IMR-90 (cell line): Measurements from ENCODE around the gene HLA-C. TPM values are rescaled to one million over a fixed set of nuclear protein-coding genes. Genes with fewer than 3 reads are reported as not detected.

Experiments used
- ATAC-seq: fragments of 200-7000 bp; cut with Tn5 transposase; 2 replicates; pipeline ENCODE4 v1.9.1; 2020; ENCODE audit warnings: low read depth, mild to moderate bottlenecking, moderate library complexity
- BruUV-seq: library from RNA; stranded (reverse); fragments of 400-500 nt; replicated peaks from 2 replicates; lab custom pipeline; 2021; lab: Mats Ljungman, UMichigan
- CTCF ChIA-PET: fragments of 300-600 bp; formaldehyde crosslinking; extraction: SDS; loops from one replicate; lab custom pipeline; 2021; ENCODE audit warnings: antibody characterized with exemption; lab: Yijun Ruan, JAX
- POLR2A ChIA-PET: fragments of 300-600 bp; sonication (Branson Sonifier 250); formaldehyde crosslinking; loops from one replicate; lab custom pipeline; 2022; ENCODE audit warnings: antibody characterized with exemption; ENCODE audit not compliant: unreplicated experiment; lab: Charles Lee
- DNase-seq: peaks from one replicate; pipeline ENCODE4 v3.0.0; 2013
- H2AFZ ChIP-seq: replicated peaks from 2 replicates; pipeline ENCODE3; 2013; ENCODE audit warnings: low read length, mild to moderate bottlenecking; ENCODE audit not compliant: poor library complexity
- H2AK5ac ChIP-seq: 2 replicates; pipeline ENCODE4 v1.6.1; 2013; ENCODE audit warnings: low read depth, low read length, inconsistent platforms
- H2AK9ac ChIP-seq: replicated peaks from 2 replicates; pipeline ENCODE3; 2013; ENCODE audit warnings: mild to moderate bottlenecking, low read depth, low read length, moderate library complexity; ENCODE audit not compliant: poor library complexity
- H2BK120ac ChIP-seq: 2 replicates; pipeline ENCODE4 v1.6.1; 2013; ENCODE audit warnings: low read depth, low read length, inconsistent platforms
- H2BK15ac ChIP-seq: 3 replicates; pipeline ENCODE4 v1.6.1; 2013; ENCODE audit warnings: low read depth, low read length, inconsistent platforms
- H2BK20ac ChIP-seq: 2 replicates; pipeline ENCODE4 v1.6.1; 2013; ENCODE audit warnings: low read depth, mild to moderate bottlenecking, inconsistent platforms, low read length, moderate library complexity
- H2BK5ac ChIP-seq: 2 replicates; pipeline ENCODE4 v1.6.1; 2013; ENCODE audit warnings: mild to moderate bottlenecking, low read depth, low read length, inconsistent platforms; ENCODE audit not compliant: poor library complexity, severe bottlenecking
- H3K14ac ChIP-seq: replicated peaks from 2 replicates; pipeline ENCODE4 v1.6.1; 2013; ENCODE audit warnings: low read depth, low read length, inconsistent platforms
- H3K18ac ChIP-seq: 2 replicates; pipeline ENCODE4 v1.6.1; 2013; ENCODE audit warnings: low read depth, low read length, control low read depth
- H3K23ac ChIP-seq: 2 replicates; pipeline ENCODE4 v1.6.1; 2013; ENCODE audit warnings: low read depth, low read length, inconsistent platforms
- H3K27ac ChIP-seq: 2 replicates; pipeline ENCODE4 v1.5.1; 2013; ENCODE audit warnings: mild to moderate bottlenecking, control low read depth, low read length; ENCODE audit not compliant: insufficient read depth
- H3K27me3 ChIP-seq: 2 replicates; pipeline ENCODE4 v1.6.1; 2013; ENCODE audit warnings: low read length; ENCODE audit not compliant: control insufficient read depth, insufficient read depth
- H3K36me3 ChIP-seq: 2 replicates; pipeline ENCODE4 v1.6.1; 2013; ENCODE audit warnings: low read length, mixed read lengths; ENCODE audit not compliant: control insufficient read depth, insufficient read depth
- H3K4ac ChIP-seq: 2 replicates; pipeline ENCODE4 v1.6.1; 2013; ENCODE audit warnings: low read depth, low read length, inconsistent platforms
- H3K4me1 ChIP-seq: 2 replicates; pipeline ENCODE4 v1.6.1; 2013; ENCODE audit warnings: low read length, mixed read lengths; ENCODE audit not compliant: control insufficient read depth, insufficient read depth
- H3K4me2 ChIP-seq: 2 replicates; pipeline ENCODE4 v1.6.1; 2013; ENCODE audit warnings: low read depth, mild to moderate bottlenecking, control low read depth, low read length, moderate library complexity
- H3K4me3 ChIP-seq: 2 replicates; pipeline ENCODE4 v1.5.1; 2013; ENCODE audit warnings: low read depth, mild to moderate bottlenecking, control low read depth, low read length, moderate library complexity; ENCODE audit not compliant: insufficient read depth
- H3K56ac ChIP-seq: 2 replicates; pipeline ENCODE4 v1.6.1; 2013; ENCODE audit warnings: low read length, inconsistent platforms; ENCODE audit not compliant: insufficient read depth; ENCODE audit errors: extremely low read depth
- H3K79me1 ChIP-seq, 2 experiments: 2 replicates each; pipeline ENCODE4 v1.6.1; 2013; ENCODE audit warnings: low read length in 2 of 2, inconsistent platforms in 1 of 2, low read depth in 1 of 2
- H3K9ac ChIP-seq: 2 replicates; pipeline ENCODE4 v1.6.1; 2013; ENCODE audit warnings: low read depth, low read length, control low read depth
- H3K9me1 ChIP-seq: 2 replicates; pipeline ENCODE4 v1.6.1; 2013; ENCODE audit warnings: low read length, inconsistent platforms; ENCODE audit not compliant: insufficient read depth
- H3K9me3 ChIP-seq: 2 replicates; pipeline ENCODE4 v1.6.1; 2013; ENCODE audit warnings: low read length; ENCODE audit not compliant: control insufficient read depth, insufficient read depth
- H4K20me1 ChIP-seq: 2 replicates; pipeline ENCODE4 v1.6.1; 2013; ENCODE audit warnings: low read length, inconsistent platforms; ENCODE audit not compliant: insufficient read depth
- H4K5ac ChIP-seq: 2 replicates; pipeline ENCODE4 v1.6.1; 2013; ENCODE audit warnings: mild to moderate bottlenecking, low read depth, low read length, control low read depth
- H4K8ac ChIP-seq, 2 experiments: 2 replicates each; pipeline ENCODE4 v1.6.1; 2013; ENCODE audit warnings: low read depth in 2 of 2, low read length in 2 of 2, control low read depth in 1 of 2, inconsistent platforms in 1 of 2
- H4K91ac ChIP-seq: 2 replicates; pipeline ENCODE4 v1.6.1; 2013; ENCODE audit warnings: low read depth, low read length, inconsistent platforms; ENCODE audit not compliant: insufficient read depth
- BHLHE40 ChIP-seq: fragments of 150-350 bp; IDR thresholded peaks from 2 replicates; pipeline ENCODE4 v1.6.1; 2016; ENCODE audit warnings: mild to moderate bottlenecking, low read depth, low read length
- CEBPB ChIP-seq: IDR thresholded peaks from 2 replicates; pipeline ENCODE4 v1.6.1; 2012; ENCODE audit warnings: low read depth, low read length, improper control_type of control experiment
- CHD1 ChIP-seq: IDR thresholded peaks from 2 replicates; pipeline ENCODE4 v1.6.1; 2012; ENCODE audit warnings: low read depth, low read length, improper control_type of control experiment
- CTCF ChIP-seq: conservative IDR thresholded peaks from 2 replicates; pipeline ENCODE4 v1.5.1; 2012; ENCODE audit warnings: mild to moderate bottlenecking, low read depth, low read length, improper control_type of control experiment
- FOS ChIP-seq: fragments of 150-350 bp; IDR thresholded peaks from 2 replicates; pipeline ENCODE4 v1.6.1; 2016; ENCODE audit warnings: low read depth, low read length
- MAFK ChIP-seq: IDR thresholded peaks from 2 replicates; pipeline ENCODE4 v1.6.1; 2012; ENCODE audit warnings: low read depth, low read length, improper control_type of control experiment
- MXI1 ChIP-seq: IDR thresholded peaks from 2 replicates; pipeline ENCODE4 v1.6.1; 2012; ENCODE audit warnings: low read depth, mild to moderate bottlenecking, low read length, moderate library complexity, borderline replicate concordance
- NFE2L2 ChIP-seq: fragments of 150-350 bp; IDR thresholded peaks from 2 replicates; pipeline ENCODE4 v1.6.1; 2016; ENCODE audit warnings: low read depth, mild to moderate bottlenecking, low read length
- POLR2A ChIP-seq: IDR thresholded peaks from 2 replicates; pipeline ENCODE4 v1.6.1; 2012; ENCODE audit warnings: mild to moderate bottlenecking, low read depth, low read length
- RAD21 ChIP-seq: IDR thresholded peaks from 2 replicates; pipeline ENCODE4 v1.6.1; 2012; ENCODE audit warnings: low read length, improper control_type of control experiment
- RCOR1 ChIP-seq: IDR thresholded peaks from 2 replicates; pipeline ENCODE4 v1.6.1; 2012; ENCODE audit warnings: mild to moderate bottlenecking, low read length, improper control_type of control experiment; ENCODE audit not compliant: insufficient replicate concordance
- RFX5 ChIP-seq: IDR thresholded peaks from 2 replicates; pipeline ENCODE4 v1.8.0; 2012; ENCODE audit warnings: low read depth, mild to moderate bottlenecking, low read length, moderate library complexity
- SMC3 ChIP-seq: fragments of 150-350 bp; IDR thresholded peaks from 2 replicates; pipeline ENCODE4 v1.6.1; 2016; ENCODE audit warnings: low read depth, mild to moderate bottlenecking, antibody characterized with exemption, low read length, moderate library complexity
- USF2 ChIP-seq: fragments of 150-350 bp; IDR thresholded peaks from 2 replicates; pipeline ENCODE4 v1.6.1; 2017; ENCODE audit warnings: mild to moderate bottlenecking, antibody characterized with exemption, low read length, low read depth
- WGBS, 2 experiments: methylation state at CpG; one replicate each; pipeline versions ENCODE4 v1.1.5 to v1.1.7; 2013; ENCODE audit warnings: missing lambda C conversion rate in 2 of 2; ENCODE audit not compliant: insufficient read length in 1 of 2; ENCODE audit errors: extremely low coverage in 2 of 2; 5-methylcytosine and 5-hydroxymethylcytosine counted together
- dilution Hi-C: fragments of 300-500 bp; cut with HindIII; formaldehyde crosslinking; loops from one replicate; pipeline ENCODE4 v1.14.3; 2018; ENCODE audit warnings: low sequenced_read_pairs; ENCODE audit not compliant: unreplicated experiment
- in situ Hi-C: fragments of 300-500 bp; cut with MboI; formaldehyde crosslinking; loops from 3 replicates; pipeline ENCODE4 v1.14.3; 2019; ENCODE audit warnings: low sequenced_read_pairs, inconsistent platforms, mixed read lengths
- intact Hi-C: fragments of 100-400 bp; cut with micrococcal nuclease; formaldehyde crosslinking; loops from 2 replicates; pipeline ENCODE4 v1.10.0; 2022
- polyA plus RNA-seq, 3 experiments: library from polyadenylated mRNA; depleted of rRNA; stranded (reverse); fragments of >200 nt; gene quantifications; 2 replicates each; pipeline ENCODE4 v1.2.3, GENCODE V29; 2012; ENCODE audit warnings: low replicate concordance in 1 of 3
- total RNA-seq: library from RNA; depleted of rRNA; stranded (reverse); fragments of >200 nt; gene quantifications from 2 replicates; pipeline ENCODE4 v1.2.3, GENCODE V29; 2012
- TF ChIP-seq, protein P1 (sequence below): fragments of 150-350 bp; IDR thresholded peaks from 2 replicates; pipeline ENCODE4 v1.6.1; 2016; ENCODE audit warnings: low read depth, mild to moderate bottlenecking, low read length, moderate library complexity, borderline replicate concordance

HLA-C gene
- total and polyA plus RNA-seq, 2 of the 4 experiments (the other 2 are of a cell fraction) = 8.8 to 87.3 TPM

DNA sequence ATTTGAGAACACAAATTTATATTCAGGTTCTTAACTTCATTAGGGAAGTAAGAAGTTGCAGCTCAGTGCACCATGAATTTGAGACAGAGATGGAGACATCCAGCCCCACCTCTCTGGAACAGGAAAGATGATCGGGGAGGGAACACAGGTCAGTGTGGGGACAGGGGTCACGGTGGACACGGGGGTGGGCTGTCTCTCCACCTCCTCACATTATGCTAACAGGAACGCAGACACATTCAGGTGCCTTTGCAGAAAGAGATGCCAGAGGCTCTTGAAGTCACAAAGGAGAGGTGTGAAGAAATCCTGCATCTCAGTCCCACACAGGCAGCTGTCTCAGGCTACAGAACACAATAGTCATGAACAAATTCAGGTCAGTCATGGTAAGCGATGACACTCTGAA lies 3.1 kb downstream of the HLA-C start:
- Histone ChIP-seq H3K36me3 (peaks cover 10% of the 10 kb centered on the region), H3K4ac (no peak overlapping the region), H2BK5ac (no peak overlapping the region), H3K18ac (no peak overlapping the region), H4K5ac (no peak overlapping the region), H3K4me1 (no peaks in the 10 kb centered on the region; the same call in 1 of the 2 replicates), H3K23ac (no peak overlapping the region), H3K56ac (no peak overlapping the region), H3K27me3 (no peaks in the 10 kb centered on the region; the same call in 1 of the 2 replicates), H3K27ac (no peak overlapping the region), H4K8ac (no peak overlapping the region), H2BK20ac (no peak overlapping the region), H3K14ac (no peak overlapping the region), H3K9ac (no peak overlapping the region), H4K91ac (no peak overlapping the region), H3K4me2 (no peak overlapping the region), H2BK120ac (no peak overlapping the region), H2AK9ac (no peak overlapping the region), H2BK15ac (no peak overlapping the region), H2AFZ (no peak overlapping the region), H3K9me3 (no peaks in the 10 kb centered on the region), H3K9me1 (no peaks in the 10 kb centered on the region), H3K79me1 (peaks cover 0 to 3% of the 10 kb centered on the region in 2 experiments; a peak in 1 of 4 replicates), H4K20me1 (no peaks in the 10 kb centered on the region; the same call in 1 of the 2 replicates), H2AK5ac (no peak overlapping the region), H3K4me3 (no peak overlapping the region)
- ChIA-PET POLR2A (no interaction called here), CTCF (no interaction called here)
- intact Hi-C loops = no loop called here
- no TSS peak for BruUV-seq
- TF ChIP-seq FOS (no peak), RFX5 (no peak), RAD21 (no peak), CHD1 (no peak), BHLHE40 (no peak), CTCF (no peak), MXI1 (no peak), SMC3 (no peak), MAFK (no peak), NFE2L2 (no peak), CEBPB (no peak), POLR2A (no peak), RCOR1 (no peak), USF2 (no peak)
- TF ChIP-seq, protein P1, sequence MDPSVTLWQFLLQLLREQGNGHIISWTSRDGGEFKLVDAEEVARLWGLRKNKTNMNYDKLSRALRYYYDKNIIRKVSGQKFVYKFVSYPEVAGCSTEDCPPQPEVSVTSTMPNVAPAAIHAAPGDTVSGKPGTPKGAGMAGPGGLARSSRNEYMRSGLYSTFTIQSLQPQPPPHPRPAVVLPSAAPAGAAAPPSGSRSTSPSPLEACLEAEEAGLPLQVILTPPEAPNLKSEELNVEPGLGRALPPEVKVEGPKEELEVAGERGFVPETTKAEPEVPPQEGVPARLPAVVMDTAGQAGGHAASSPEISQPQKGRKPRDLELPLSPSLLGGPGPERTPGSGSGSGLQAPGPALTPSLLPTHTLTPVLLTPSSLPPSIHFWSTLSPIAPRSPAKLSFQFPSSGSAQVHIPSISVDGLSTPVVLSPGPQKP = no peak
- no CpG with 5 or more reads among the region's 5 CpGs for WGBS, 2 experiments
- in situ Hi-C loops = no loop called here
- DNase-seq (no peak), ATAC-seq (no peak)
- dilution Hi-C loops = no loop called here
